CD14-positive monocyte (primary cell): ENCODE data around the gene SAMSN1. TPM values are rescaled to one million over a fixed set of nuclear protein-coding genes. Genes with fewer than 3 reads are reported as not detected.

Experiments
- DNase-seq, 3 donors: peaks; one replicate each; pipeline ENCODE4 v3.0.0-alpha.2; 2011 to 2022
- H2AFZ ChIP-seq: 2 replicates; pipeline ENCODE4 v1.6.0; 2012; ENCODE audit warnings: mild to moderate bottlenecking, low read depth, low read length, inconsistent platforms; ENCODE audit not compliant: insufficient read depth, poor library complexity, severe bottlenecking
- H3K27ac ChIP-seq, 2 donors: 1 replicate in 1 of 2; 2 replicates in 1 of 2; pipeline ENCODE4 v1.5.1; 2012 to 2013; ENCODE audit warnings: low read length in 2 of 2, control low read depth in 1 of 2, inconsistent platforms in 1 of 2, low read depth in 1 of 2, mild to moderate bottlenecking in 1 of 2
- H3K27me3 ChIP-seq, 2 donors: one replicate each; pipeline versions ENCODE4 v1.6.0 to v1.6.1; 2011 to 2013; ENCODE audit warnings: low read length in 2 of 2; ENCODE audit not compliant: control insufficient read depth in 2 of 2, insufficient read depth in 2 of 2
- H3K36me3 ChIP-seq, 2 donors: replicated peaks in 1 of 2; 1 replicate in 1 of 2; 2 replicates in 1 of 2; pipeline versions ENCODE4 v1.5.1 to v1.6.1; 2012 to 2013; ENCODE audit warnings: low read length in 2 of 2, control low read depth in 1 of 2, inconsistent platforms in 1 of 2, mild to moderate bottlenecking in 1 of 2; ENCODE audit not compliant: insufficient read depth in 2 of 2, control insufficient read depth in 1 of 2
- H3K4me1 ChIP-seq, 2 donors: 1 replicate in 1 of 2; 2 replicates in 1 of 2; pipeline versions ENCODE4 v1.5.1 to v1.6.1; 2012 to 2013; ENCODE audit warnings: low read length in 2 of 2, control low read depth in 1 of 2, inconsistent platforms in 1 of 2, mild to moderate bottlenecking in 1 of 2, moderate library complexity in 1 of 2; ENCODE audit not compliant: insufficient read depth in 2 of 2, control insufficient read depth in 1 of 2
- H3K4me2 ChIP-seq: replicated peaks from 2 replicates; pipeline ENCODE3; 2012; ENCODE audit warnings: low read length, moderate library complexity, mild to moderate bottlenecking; ENCODE audit not compliant: poor library complexity, severe bottlenecking; ENCODE audit errors: extremely low read depth
- H3K4me3 ChIP-seq, 3 experiments: fragments of 200-600 bp in 1 of 3; sonication (generic) in 1 of 3; replicated peaks in 1 of 3; 1 replicate in 2 of 3; 2 replicates in 1 of 3; pipeline ENCODE4 v1.5.1; 2011 to 2013; ENCODE audit warnings: low read length in 3 of 3, mild to moderate bottlenecking in 3 of 3, control low read depth in 2 of 3, low read depth in 2 of 3, inconsistent platforms in 1 of 3, moderate library complexity in 1 of 3
- H3K79me2 ChIP-seq: 2 replicates; pipeline ENCODE4 v1.6.0; 2012; ENCODE audit warnings: mild to moderate bottlenecking, control low read depth, inconsistent platforms, low read length, moderate library complexity; ENCODE audit not compliant: insufficient read depth
- H3K9ac ChIP-seq: 2 replicates; pipeline ENCODE4 v1.6.0; 2017; ENCODE audit warnings: low read length, mild to moderate bottlenecking; ENCODE audit not compliant: insufficient read depth, poor library complexity, severe bottlenecking
- H3K9me3 ChIP-seq, 2 donors: replicated peaks in 1 of 2; 1 replicate in 1 of 2; 2 replicates in 1 of 2; pipeline versions ENCODE4 v1.5.1 to v1.6.1; 2012 to 2013; ENCODE audit warnings: low read length in 2 of 2, control low read depth in 1 of 2; ENCODE audit not compliant: control insufficient read depth in 1 of 2, insufficient read depth in 1 of 2
- H4K20me1 ChIP-seq: 2 replicates; pipeline ENCODE4 v1.6.0; 2012; ENCODE audit warnings: mild to moderate bottlenecking, low read length, control low read depth, moderate library complexity; ENCODE audit not compliant: insufficient read depth
- H3K27ac Mint-ChIP-seq, 7 donors: one replicate each; pipeline ENCODE4 v1.8.0; 2020; ENCODE audit warnings: mild to moderate bottlenecking in 7 of 7, mixed read lengths in 7 of 7, moderate library complexity in 6 of 7, inconsistent platforms in 2 of 7
- H3K27me3 Mint-ChIP-seq, 3 donors: one replicate each; pipeline ENCODE4 v1.8.0; 2021 to 2022; ENCODE audit warnings: low read depth in 3 of 3, mild to moderate bottlenecking in 3 of 3, mixed read lengths in 3 of 3, moderate library complexity in 3 of 3, inconsistent platforms in 1 of 3
- H3K36me3 Mint-ChIP-seq, 2 donors: one replicate each; pipeline ENCODE4 v1.8.0; 2020; ENCODE audit warnings: mixed read lengths in 2 of 2, inconsistent platforms in 1 of 2, mild to moderate bottlenecking in 1 of 2
- H3K4me1 Mint-ChIP-seq: one replicate; pipeline ENCODE4 v1.8.0; 2020; ENCODE audit warnings: mild to moderate bottlenecking, mixed read lengths
- H3K4me3 Mint-ChIP-seq, 2 donors: one replicate each; pipeline ENCODE4 v1.8.0; 2020; ENCODE audit warnings: mild to moderate bottlenecking in 2 of 2, mixed read lengths in 2 of 2, moderate library complexity in 1 of 2
- H3K9me3 Mint-ChIP-seq, 7 donors: one replicate each; pipeline ENCODE4 v1.8.0; 2020 to 2022; ENCODE audit warnings: mixed read lengths in 7 of 7, mild to moderate bottlenecking in 6 of 7, moderate library complexity in 6 of 7, inconsistent platforms in 2 of 7
- CTCF ChIP-seq: fragments of 200-600 bp; IDR thresholded peaks from one replicate; pipeline ENCODE4 v1.8.0; 2022; ENCODE audit warnings: antibody characterized with exemption, mild to moderate bottlenecking
- WGBS: methylation state at CpG from one replicate; pipeline ENCODE4 v1.1.5; 2013; ENCODE audit warnings: missing lambda C conversion rate; ENCODE audit not compliant: insufficient coverage; 5-methylcytosine and 5-hydroxymethylcytosine counted together
- intact Hi-C, 2 donors: fragments of 100-400 bp; cut with micrococcal nuclease; formaldehyde crosslinking; loops; one replicate each; pipeline versions ENCODE4 v1.15.0 to v1.15.1; 2023
- polyA plus RNA-seq, 3 donors: library from polyadenylated mRNA; depleted of rRNA in 1 of 3; unstranded in 2 of 3; stranded (reverse) in 1 of 3; fragments of 300-500 nt in 2 of 3; fragments of >200 nt in 1 of 3; fragmentation: Illumina TruSeq in 2 of 3; gene quantifications; 1 replicate in 2 of 3; 2 replicates in 1 of 3; pipeline ENCODE4 v1.2.3, GENCODE V29; 2012 to 2021

The SAMSN1 gene
- polyA plus RNA-seq, 3 donors, result 20.9 to 38.6 (median 31.0) TPM

- H3K4me1 Mint-ChIP-seq, result no peaks in the 10 kb centered on the region
- Histone ChIP-seq H3K4me1 (no peaks in the 10 kb centered on the region), H3K36me3 (no peaks in the 10 kb centered on the region), H3K4me2 (no peak overlapping the region), H3K9me3 (no peaks in the 10 kb centered on the region), H4K20me1 (no peaks in the 10 kb centered on the region), H3K9ac (no peak overlapping the region), H3K27ac (no peak overlapping the region), H3K79me2 (no peaks in the 10 kb centered on the region), H2AFZ (no peak overlapping the region), H3K27me3 (no peaks in the 10 kb centered on the region), H3K4me3 (no peak overlapping the region)
- H3K27me3 Mint-ChIP-seq, result no peaks in the 10 kb centered on the region
- H3K4me3 Mint-ChIP-seq, result no peak overlapping the region
- TF ChIP-seq CTCF, result no peak
- intact Hi-C loops, result no loop called here
- DNase-seq, result no peak
- no peaks in the 10 kb centered on the region for H3K36me3 Mint-ChIP-seq
- WGBS, result no CpG with 5 or more reads among the region's 4 CpGs
- no peak overlapping the region for H3K27ac Mint-ChIP-seq
- H3K9me3 Mint-ChIP-seq, result peaks cover 0 to 3% (median 0%) of the 10 kb centered on the region in 7 donors
Measured at GRCh38 chr21:14469641-14470040, 76.5 kb downstream of the SAMSN1 start.

- H3K9me3 ChIP-seq, result no peaks in the 10 kb centered on the region
- no CpG with 5 or more reads among the region's 1 CpG for WGBS
- no peak overlapping the region for H3K27ac ChIP-seq
- H3K4me3 ChIP-seq, result no peak overlapping the region
- intact Hi-C loops, result no loop called here
- no peak overlapping the region for H3K4me3 Mint-ChIP-seq
- H4K20me1 ChIP-seq, result no peaks in the 10 kb centered on the region
- no peak for TF ChIP-seq CTCF
- H3K4me1 ChIP-seq, result no peaks in the 10 kb centered on the region
- no peaks in the 10 kb centered on the region for H3K27me3 ChIP-seq
- H3K27ac Mint-ChIP-seq, result no peak overlapping the region
- no peaks in the 10 kb centered on the region for H3K36me3 ChIP-seq
- H3K9me3 Mint-ChIP-seq, result peaks cover 0 to 6% (median 5%) of the 10 kb centered on the region in 7 donors
- no peak overlapping the region for H2AFZ ChIP-seq
- H3K4me2 ChIP-seq, result no peak overlapping the region
- H3K36me3 Mint-ChIP-seq, result no peaks in the 10 kb centered on the region
- H3K79me2 ChIP-seq, result no peaks in the 10 kb centered on the region
- H3K4me1 Mint-ChIP-seq, result no peaks in the 10 kb centered on the region
- H3K27me3 Mint-ChIP-seq, result peaks cover 0 to 4% (median 0%) of the 10 kb centered on the region in 3 donors
- H3K9ac ChIP-seq, result no peak overlapping the region
- DNase-seq, result no peak
Measured at GRCh38 chr21:14466715-14467114, 79.4 kb downstream of the SAMSN1 start.
